ENCODE measurements around the gene ARL3.

DNA sequence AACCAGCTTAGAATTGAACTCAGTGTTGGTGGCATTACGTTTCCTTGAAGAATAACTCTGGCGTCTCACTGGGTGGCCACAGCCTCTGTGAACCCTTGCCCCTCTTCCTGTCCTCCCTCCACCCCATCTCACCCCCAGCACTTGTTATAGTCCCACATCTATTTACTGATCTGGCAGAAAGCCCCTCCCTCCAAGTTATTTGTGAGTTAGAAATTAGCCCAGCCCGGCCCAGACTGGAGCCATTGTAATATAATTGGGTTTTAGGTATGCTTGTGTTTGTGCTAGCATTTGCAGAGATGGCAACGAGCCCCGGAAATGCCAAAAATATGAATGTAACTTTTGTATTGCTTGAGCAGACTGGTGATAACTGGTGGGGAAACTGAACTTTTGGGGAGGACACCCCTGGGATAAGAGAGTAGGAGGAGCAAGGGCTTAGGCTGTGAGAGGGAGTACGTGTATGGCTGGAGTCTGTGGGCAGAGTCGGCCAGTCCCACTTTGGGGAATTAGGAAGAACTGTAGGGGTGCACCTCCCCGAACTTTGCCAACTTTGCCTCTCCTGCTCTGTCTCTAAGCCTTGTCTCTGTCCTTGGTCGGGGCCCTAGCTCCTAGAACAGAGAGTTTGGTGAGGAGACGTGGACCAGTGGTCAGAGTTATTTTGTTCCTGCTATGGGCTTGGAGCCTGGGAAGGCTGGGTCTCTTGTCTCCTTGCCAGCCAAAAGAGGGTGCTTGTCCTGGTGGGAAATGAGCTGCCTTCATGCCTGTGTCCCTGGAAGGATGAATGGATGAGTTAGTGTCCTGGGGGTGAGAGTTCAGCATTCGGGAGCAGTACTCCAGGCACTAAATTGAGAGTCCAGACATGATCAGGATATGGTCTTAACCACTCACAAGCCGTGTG is 89.2 kb downstream of the ARL3 start:
- TF ChIP-seq, protein P1, sequence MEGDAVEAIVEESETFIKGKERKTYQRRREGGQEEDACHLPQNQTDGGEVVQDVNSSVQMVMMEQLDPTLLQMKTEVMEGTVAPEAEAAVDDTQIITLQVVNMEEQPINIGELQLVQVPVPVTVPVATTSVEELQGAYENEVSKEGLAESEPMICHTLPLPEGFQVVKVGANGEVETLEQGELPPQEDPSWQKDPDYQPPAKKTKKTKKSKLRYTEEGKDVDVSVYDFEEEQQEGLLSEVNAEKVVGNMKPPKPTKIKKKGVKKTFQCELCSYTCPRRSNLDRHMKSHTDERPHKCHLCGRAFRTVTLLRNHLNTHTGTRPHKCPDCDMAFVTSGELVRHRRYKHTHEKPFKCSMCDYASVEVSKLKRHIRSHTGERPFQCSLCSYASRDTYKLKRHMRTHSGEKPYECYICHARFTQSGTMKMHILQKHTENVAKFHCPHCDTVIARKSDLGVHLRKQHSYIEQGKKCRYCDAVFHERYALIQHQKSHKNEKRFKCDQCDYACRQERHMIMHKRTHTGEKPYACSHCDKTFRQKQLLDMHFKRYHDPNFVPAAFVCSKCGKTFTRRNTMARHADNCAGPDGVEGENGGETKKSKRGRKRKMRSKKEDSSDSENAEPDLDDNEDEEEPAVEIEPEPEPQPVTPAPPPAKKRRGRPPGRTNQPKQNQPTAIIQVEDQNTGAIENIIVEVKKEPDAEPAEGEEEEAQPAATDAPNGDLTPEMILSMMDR (IDR thresholded peaks at IDR 0.05) = no peak
- TF ChIP-seq ZFX (IDR thresholded peaks at IDR 0.05; ENCODE audit: borderline replicate concordance) = no peak
